ENCODE measurements around the gene PLEKHA5. TPM values are rescaled to one million over a fixed set of nuclear protein-coding genes. Genes with fewer than 3 reads are reported as not detected.
A peak's percentile ranks its signal among the peaks of the same experiment; 100 is the strongest.
"Not testable (repeated sequence)": the region's sequence is repeated elsewhere in the genome, so short reads cannot be mapped to it uniquely, and the experiment has no call there.

PLEKHA5 gene
- total RNA-seq, 1 donor from 2014 or later = 60.8 TPM

DNA sequence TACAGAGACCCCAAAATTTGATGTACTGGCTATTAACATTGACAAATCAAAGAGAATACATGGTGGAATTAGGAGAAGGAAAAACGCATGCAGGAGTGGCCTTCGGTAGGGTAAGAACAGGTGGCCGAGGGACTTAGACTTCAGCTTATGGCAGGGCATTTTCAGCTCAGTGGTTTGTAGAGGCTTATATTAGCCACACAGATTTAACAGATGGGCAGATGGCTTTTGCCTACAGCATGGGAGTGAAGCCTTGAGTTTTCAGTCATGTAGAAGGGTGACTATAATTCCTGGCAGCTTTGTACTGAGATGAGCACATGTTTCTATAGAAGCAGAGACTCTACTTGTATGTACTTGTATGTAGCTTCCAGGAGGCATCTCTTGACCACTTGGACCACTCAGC lies 40.9 kb upstream of the PLEKHA5 start:
- H3K9me3 ChIP-seq (replicated peaks) = peaks cover 9% of the 10 kb centered on the region

DNA sequence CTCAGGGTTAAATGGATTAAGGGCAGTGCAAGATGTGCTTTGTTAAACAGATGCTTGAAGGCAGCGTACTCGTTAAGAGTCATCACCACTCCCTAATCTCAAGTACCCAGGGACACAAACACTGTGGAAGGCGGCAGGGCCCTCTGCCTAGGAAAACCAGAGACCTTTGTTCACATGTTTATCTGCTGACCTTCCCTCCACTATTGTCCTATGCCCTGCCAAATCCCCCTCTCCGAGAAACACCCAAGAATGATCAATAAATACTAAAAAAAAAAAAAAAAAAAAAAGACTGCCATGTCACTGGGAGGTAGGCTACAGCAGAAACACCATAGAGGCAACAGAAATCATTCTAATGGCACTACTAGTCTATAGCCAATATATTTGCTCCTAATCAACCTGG lies 37.1 kb upstream of the PLEKHA5 start:
- H3K27ac ChIP-seq (replicated peaks); H3K27me3 ChIP-seq (ENCODE audit: low read depth); intact Hi-C loops (cut with micrococcal nuclease): not testable (repeated sequence)

More for the DNA sequence above, 40.9 kb upstream of the PLEKHA5 start:
- Histone ChIP-seq H3K27ac (replicated peaks) (no peak overlapping the region), H3K4me3 (no peak overlapping the region), H3K36me3 (no peaks in the 10 kb centered on the region), H3K27me3 (ENCODE audit: low read depth) (no peaks in the 10 kb centered on the region), H3K4me1 (no peaks in the 10 kb centered on the region)
- intact Hi-C loops (cut with micrococcal nuclease) = no loop called here
- TF ChIP-seq, protein P1, sequence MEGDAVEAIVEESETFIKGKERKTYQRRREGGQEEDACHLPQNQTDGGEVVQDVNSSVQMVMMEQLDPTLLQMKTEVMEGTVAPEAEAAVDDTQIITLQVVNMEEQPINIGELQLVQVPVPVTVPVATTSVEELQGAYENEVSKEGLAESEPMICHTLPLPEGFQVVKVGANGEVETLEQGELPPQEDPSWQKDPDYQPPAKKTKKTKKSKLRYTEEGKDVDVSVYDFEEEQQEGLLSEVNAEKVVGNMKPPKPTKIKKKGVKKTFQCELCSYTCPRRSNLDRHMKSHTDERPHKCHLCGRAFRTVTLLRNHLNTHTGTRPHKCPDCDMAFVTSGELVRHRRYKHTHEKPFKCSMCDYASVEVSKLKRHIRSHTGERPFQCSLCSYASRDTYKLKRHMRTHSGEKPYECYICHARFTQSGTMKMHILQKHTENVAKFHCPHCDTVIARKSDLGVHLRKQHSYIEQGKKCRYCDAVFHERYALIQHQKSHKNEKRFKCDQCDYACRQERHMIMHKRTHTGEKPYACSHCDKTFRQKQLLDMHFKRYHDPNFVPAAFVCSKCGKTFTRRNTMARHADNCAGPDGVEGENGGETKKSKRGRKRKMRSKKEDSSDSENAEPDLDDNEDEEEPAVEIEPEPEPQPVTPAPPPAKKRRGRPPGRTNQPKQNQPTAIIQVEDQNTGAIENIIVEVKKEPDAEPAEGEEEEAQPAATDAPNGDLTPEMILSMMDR (IDR thresholded peaks at IDR 0.05; ENCODE audit: borderline replicate concordance) = no peak
- DNase-seq = no peak

DNA sequence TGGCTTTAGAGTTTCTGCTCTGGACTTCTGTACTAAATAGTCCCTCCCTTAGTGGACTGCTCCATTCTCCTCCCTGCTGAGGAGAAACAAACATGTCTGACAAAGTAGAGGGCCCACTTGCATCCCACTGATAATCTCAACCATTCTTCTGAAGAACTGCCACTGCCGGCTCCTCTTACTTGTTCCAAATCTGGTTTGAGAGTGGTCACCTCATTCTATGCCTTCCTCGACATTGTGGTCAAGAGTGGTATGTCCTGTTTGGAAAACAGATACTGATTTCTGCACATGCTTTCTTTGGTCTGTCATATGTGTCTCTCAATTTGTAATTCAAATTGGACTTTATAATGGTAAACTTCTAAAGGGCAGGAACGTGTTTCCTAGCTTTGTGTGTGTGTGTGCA lies 36.3 kb upstream of the PLEKHA5 start:
- intact Hi-C loops (cut with micrococcal nuclease) = no loop called here
- H3K27me3 ChIP-seq (ENCODE audit: low read depth) = no peaks in the 10 kb centered on the region
- no peaks in the 10 kb centered on the region for H3K36me3 ChIP-seq
- no peaks in the 10 kb centered on the region for H3K4me1 ChIP-seq
- no peak overlapping the region for H3K4me3 ChIP-seq
- TF ChIP-seq, protein P1 (IDR thresholded peaks at IDR 0.05; ENCODE audit: borderline replicate concordance) = no peak
- no peak for DNase-seq
- H3K9me3 ChIP-seq (replicated peaks) = no peaks in the 10 kb centered on the region
- H3K27ac ChIP-seq (replicated peaks) = no peak overlapping the region

More for the DNA sequence above, 37.1 kb upstream of the PLEKHA5 start:
- H3K36me3 ChIP-seq; DNase-seq; H3K9me3 ChIP-seq (replicated peaks); H3K4me3 ChIP-seq; H3K4me1 ChIP-seq: not testable (repeated sequence)

GRCh38 chr12:19095331-19095730 lies 34.2 kb upstream of the PLEKHA5 start:
- TF ChIP-seq, protein P1 (IDR thresholded peaks at IDR 0.05; ENCODE audit: borderline replicate concordance) = no peak
- no peak overlapping the region for H3K27ac ChIP-seq (replicated peaks)
- no peaks in the 10 kb centered on the region for H3K9me3 ChIP-seq (replicated peaks)
- H3K4me1 ChIP-seq = no peaks in the 10 kb centered on the region
- H3K36me3 ChIP-seq = no peaks in the 10 kb centered on the region
- no peak for DNase-seq
- H3K4me3 ChIP-seq = no peak overlapping the region
- no peaks in the 10 kb centered on the region for H3K27me3 ChIP-seq (ENCODE audit: low read depth)
- intact Hi-C loops (cut with micrococcal nuclease) = no loop called here

DNA sequence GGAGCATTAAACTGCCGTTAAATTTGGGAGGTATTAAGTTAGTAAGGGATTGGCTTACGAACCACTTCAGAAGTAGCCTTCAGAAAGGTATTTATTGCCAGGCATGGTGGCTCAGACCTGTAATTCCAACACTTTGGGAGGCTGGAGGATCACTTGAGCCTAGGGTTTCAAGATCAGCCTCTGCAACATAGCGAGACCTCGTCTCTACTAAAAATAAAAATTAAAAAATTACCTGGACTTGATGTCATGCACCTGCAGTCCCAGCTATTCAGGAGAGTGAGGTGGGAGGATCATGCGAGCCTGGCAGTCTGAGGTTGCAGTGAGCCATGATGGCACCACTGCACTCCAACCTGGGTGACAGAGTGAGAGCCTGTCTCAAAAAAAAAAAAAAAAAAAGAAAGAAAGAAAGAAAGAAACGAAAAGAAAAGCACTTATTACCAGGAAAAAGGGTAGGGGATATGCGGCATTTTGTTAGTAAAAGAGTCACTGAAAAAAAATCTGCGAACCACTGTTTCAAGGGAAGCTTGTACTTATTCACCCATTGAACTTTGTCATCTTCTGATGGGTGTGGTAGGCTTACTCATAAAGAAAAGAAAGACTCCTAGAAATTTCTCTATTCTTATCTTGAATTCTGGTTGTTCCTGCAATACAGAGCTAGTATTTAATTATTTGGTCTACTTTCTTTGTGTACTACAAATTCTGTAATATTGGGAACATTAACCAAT lies 33.6 kb upstream of the PLEKHA5 start:
- H3K27ac ChIP-seq (replicated peaks) = peak overlapping the region; percentile 47
- H3K4me1 ChIP-seq = no peaks in the 10 kb centered on the region
- H3K4me3 ChIP-seq = no peak overlapping the region
- TF ChIP-seq, protein P1 (IDR thresholded peaks at IDR 0.05; ENCODE audit: borderline replicate concordance) = no peak
- H3K36me3 ChIP-seq = no peaks in the 10 kb centered on the region
- H3K27me3 ChIP-seq (ENCODE audit: low read depth) = no peaks in the 10 kb centered on the region
- intact Hi-C loops (cut with micrococcal nuclease) = no loop called here
- no peaks in the 10 kb centered on the region for H3K9me3 ChIP-seq (replicated peaks)
- no peak for DNase-seq

- Histone ChIP-seq H3K4me3 (no peak overlapping the region), H3K9me3 (replicated peaks) (no peaks in the 10 kb centered on the region), H3K27ac (replicated peaks) (no peak overlapping the region), H3K27me3 (ENCODE audit: low read depth) (no peaks in the 10 kb centered on the region), H3K36me3 (no peaks in the 10 kb centered on the region), H3K4me1 (no peaks in the 10 kb centered on the region)
- TF ChIP-seq, protein P1 (IDR thresholded peaks at IDR 0.05; ENCODE audit: borderline replicate concordance) = no peak
- intact Hi-C loops (cut with micrococcal nuclease) = no loop called here
- no peak for DNase-seq
Observed at GRCh38 chr12:19105463-19105862, 24.1 kb upstream of the PLEKHA5 start.
